Stimulated activated CD8-positive, alpha-beta memory T cell treated with anti-CD3 and anti-CD28 coated beads, Interleukin-12 subunit alpha, Interleukin-12 subunit beta, amount 100 ng/mL, for 24 hours (primary cell): ENCODE measurements around the gene ERICH6.

ENCODE experiments used
- DNase-seq: peaks from one replicate; pipeline ENCODE4 v3.0.0-alpha.2; 2020; ENCODE audit errors: extremely low read depth

The ERICH6 gene

GRCh38 chr3:150613709-150614480 is 89.8 kb downstream of the ERICH6 start:
- DNase-seq: no peak

GRCh38 chr3:150613034-150613433 is 90.7 kb downstream of the ERICH6 start:
- DNase-seq: no peak

- no peak for DNase-seq
Measured at GRCh38 chr3:150612494-150612893, 91.2 kb downstream of the ERICH6 start.

DNA sequence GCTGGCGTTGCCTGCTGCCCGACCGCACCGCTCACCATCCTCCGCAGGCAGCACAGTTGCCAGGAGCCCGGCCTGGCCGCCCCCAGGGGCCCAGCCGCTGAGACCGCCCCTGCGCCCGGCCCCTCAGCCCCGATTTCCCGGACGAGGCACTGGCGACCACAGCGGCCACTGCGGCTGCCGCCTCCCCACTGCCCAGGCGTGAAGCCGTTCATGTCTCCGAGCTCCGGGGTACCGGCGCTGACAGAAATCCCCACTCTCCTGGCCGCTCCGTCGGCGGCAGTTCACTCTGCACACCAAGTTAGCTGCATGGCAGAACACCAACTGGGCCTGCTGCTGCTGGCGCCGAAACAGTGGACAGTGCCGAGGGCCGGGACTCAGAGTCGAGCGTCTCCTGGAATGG is 92.1 kb downstream of the ERICH6 start:
- DNase-seq: no peak

DNA sequence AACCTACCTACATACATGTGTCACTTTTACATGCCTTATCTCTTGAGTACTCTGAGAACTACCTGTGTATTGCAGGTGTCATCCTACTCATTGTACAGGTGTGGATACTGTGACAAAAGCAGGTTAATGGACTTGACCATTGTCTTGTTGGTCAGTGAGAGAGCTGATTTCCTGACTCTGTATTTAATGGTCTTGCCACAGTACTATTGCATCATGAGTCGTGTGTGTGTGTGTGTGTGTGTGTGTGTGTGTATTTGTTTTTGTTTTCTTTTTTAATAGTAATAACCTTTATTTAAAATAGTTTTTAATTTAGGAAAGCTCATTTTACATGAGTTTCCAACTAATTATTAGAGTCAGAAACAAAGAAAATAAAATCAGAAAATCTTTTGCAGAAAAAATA is 92.9 kb downstream of the ERICH6 start:
- DNase-seq: no peak

DNA sequence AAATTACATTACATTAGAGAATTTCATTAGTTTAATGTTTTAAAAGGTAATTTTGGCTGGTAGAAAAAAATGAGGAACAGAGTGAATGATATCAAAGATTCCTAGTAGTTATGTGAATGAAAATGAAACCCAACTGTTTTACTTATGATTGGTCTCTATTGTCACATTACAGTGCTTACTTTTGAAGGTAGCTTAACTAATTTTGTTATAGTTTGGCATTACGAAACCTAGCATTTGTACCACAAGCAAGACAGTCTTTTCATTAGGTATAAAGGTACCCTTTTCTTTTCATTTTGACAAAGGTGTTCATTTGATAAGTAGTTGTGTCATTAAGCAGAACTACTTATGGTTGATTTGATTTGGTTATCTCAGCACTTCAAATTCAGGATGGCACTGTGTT is 93.7 kb downstream of the ERICH6 start:
- no peak for DNase-seq
